ENCODE measurements around the gene PDCD2L. TPM values are rescaled to one million over a fixed set of nuclear protein-coding genes. Genes with fewer than 3 reads are reported as not detected.
A peak's percentile ranks its signal among the peaks of the same experiment; 100 is the strongest.

PDCD2L gene
- total and polyA plus RNA-seq, 9 of the 15 experiments (the other 6 are each of a cell fraction or from before 2014, with no cell fraction given): 12.1 to 68.5 (median 56.3) TPM

- TF ChIP-seq GTF2B (IDR thresholded peaks at IDR 0.05; ENCODE audit: extremely low read depth, insufficient read length) (no peak), POLR3G (IDR thresholded peaks at IDR 0.05; ENCODE audit: extremely low read depth, insufficient read length, insufficient replicate concordance) (no peak), HOXB6 (CRISPR knock-in tag; IDR thresholded peaks at IDR 0.05; ENCODE audit: borderline replicate concordance) (no peak), CBFA2T3 (IDR thresholded peaks at IDR 0.05) (peak; percentile 54), ZNF354B (CRISPR knock-in tag; IDR thresholded peaks at IDR 0.05) (no peak), HMGXB4 (CRISPR knock-in tag; IDR thresholded peaks at IDR 0.05) (no peak), ZMIZ1 (IDR thresholded peaks at IDR 0.05; ENCODE audit: low read depth in 2 of 2, low read length in 2 of 2) (peak in 1 of 2 experiments; percentile 25; a peak in 1 of 4 replicates), TRIM24 (IDR thresholded peaks at IDR 0.05) (no peak), ZNF280B (CRISPR knock-in tag; IDR thresholded peaks at IDR 0.05) (no peak), ZKSCAN1 (IDR thresholded peaks at IDR 0.05; ENCODE audit: low read depth, low read length) (no peak), STAT6 (CRISPR knock-in tag; IDR thresholded peaks at IDR 0.05) (no peak), YY1 (IDR thresholded peaks at IDR 0.05; ENCODE audit: borderline replicate concordance in 1 of 3, control insufficient read depth in 1 of 3, extremely low read depth in 1 of 3, insufficient read depth in 3 of 3, insufficient read length in 1 of 3, insufficient replicate concordance in 2 of 3, low read depth in 1 of 3, low read length in 2 of 3) (peak in 1 of 3 experiments; percentile 8), PTRF (tag; IDR thresholded peaks at IDR 0.05) (no peak), ZNF224 (CRISPR knock-in tag; IDR thresholded peaks at IDR 0.05) (no peak)
These were observed 44.9 kb upstream of the PDCD2L start (continued) for GRCh38 chr19:34359140-34359953.

All from K562 (cell line).